Left lung (tissue), 10 donors: ENCODE measurements around the gene PYURF. TPM values are rescaled to one million over a fixed set of nuclear protein-coding genes. Genes with fewer than 3 reads are reported as not detected.
"Not testable (repeated sequence)": the region's sequence is repeated elsewhere in the genome, so short reads cannot be mapped to it uniquely, and the experiment has no call there.

Experiments
- ATAC-seq: fragments of 200-7000 bp; cut with Tn5 transposase; one replicate; pipeline ENCODE4 v1.9.1; 2020; ENCODE audit warnings: moderate library complexity
- DNase-seq, 4 donors: peaks; one replicate each; pipeline ENCODE4 v3.0.0-alpha.2; 2013 to 2020
- H3K27ac ChIP-seq, 2 donors: fragments of 200-600 bp; sonication (generic) in 1 of 2; one replicate each; pipeline versions ENCODE4 v1.5.0 to v1.8.0; 2020 to 2021
- H3K27me3 ChIP-seq, 2 donors: fragments of 200-600 bp; sonication (generic) in 1 of 2; one replicate each; pipeline versions ENCODE4 v1.5.0 to v1.8.0; 2020 to 2021
- H3K36me3 ChIP-seq, 2 donors: fragments of 200-600 bp; sonication (generic) in 1 of 2; one replicate each; pipeline versions ENCODE4 v1.5.0 to v1.8.0; 2020 to 2021
- H3K4me1 ChIP-seq, 2 donors: fragments of 200-600 bp; one replicate each; pipeline ENCODE4 v1.8.0; 2021
- H3K4me3 ChIP-seq, 2 donors: fragments of 200-600 bp; sonication (generic) in 1 of 2; one replicate each; pipeline versions ENCODE4 v1.5.0 to v1.8.0; 2020 to 2021; ENCODE audit warnings: mild to moderate bottlenecking in 1 of 2
- H3K9me3 ChIP-seq, 2 donors: fragments of 200-600 bp; sonication (generic) in 1 of 2; one replicate each; pipeline versions ENCODE4 v1.5.0 to v1.8.0; 2020 to 2021
- CTCF ChIP-seq, 2 donors: fragments of 200-600 bp; sonication (generic) in 1 of 2; IDR thresholded peaks; one replicate each; pipeline versions ENCODE4 v1.5.0 to v1.8.0; 2021; ENCODE audit warnings: antibody characterized with exemption in 2 of 2
- intact Hi-C, 2 donors: fragments of 100-400 bp; cut with DNase I; formaldehyde crosslinking; loops; one replicate each; pipeline versions ENCODE4 v1.11.2 to v1.14.2; 2022
- polyA plus RNA-seq, 6 donors: library from polyadenylated mRNA; unstranded; fragments of 120-200 nt; gene quantifications; one replicate each; pipeline ENCODE4 v1.2.1, GENCODE V29; 2013; ENCODE audit not compliant: insufficient read length in 6 of 6
- total RNA-seq, 2 donors: library from RNA; stranded (reverse); fragmentation: NEBNext Ultra II Directional; extraction: Animal tissue kit (Norgen Biotek cat#: 25700); gene quantifications; one replicate each; pipeline ENCODE4 v1.2.1, GENCODE V29; 2021
- donor health status: DM: no; HTN: yes; CAD: no.
- donor health status: DM: no; HTN: no; CAD: no.

PYURF gene
- total and polyA plus RNA-seq, 8 donors, result 63.5 to 120 (median 108) TPM

GRCh38 chr4:88539322-88540068 lies 15.9 kb upstream of the PYURF start:
- DNase-seq (peak in 3 of 4 donors; percentile 37 to 80 (median 68)), ATAC-seq (peak; percentile 65)
- intact Hi-C loops, result loop anchor here in 1 of 2 donors (10.0 kb wide), 1 partner anchor 125 kb away; no protein-coding TSS in a partner anchor

GRCh38 chr4:88537709-88538108 lies 14.1 kb upstream of the PYURF start:
- intact Hi-C loops, result loop anchor here in 1 of 2 donors (10.0 kb wide), 1 partner anchor 127 kb away; no protein-coding TSS in a partner anchor
- H3K9me3 ChIP-seq, result no peaks in the 10 kb centered on the region
- peaks cover 0 to 8% of the 10 kb centered on the region in 2 donors for H3K4me1 ChIP-seq
- no peaks in the 10 kb centered on the region for H3K27me3 ChIP-seq
- H3K36me3 ChIP-seq, result no peaks in the 10 kb centered on the region
- DNase-seq (no peak), ATAC-seq (no peak)
- no peak overlapping the region for H3K4me3 ChIP-seq
- TF ChIP-seq CTCF (IDR thresholded peaks at IDR 0.05), result no peak
- H3K27ac ChIP-seq, result no peak overlapping the region

More at GRCh38 chr4:88539322-88540068, 15.9 kb upstream of the PYURF start:
- not testable (repeated sequence) for H3K27me3 ChIP-seq, H3K4me1 ChIP-seq, H3K27ac ChIP-seq, H3K36me3 ChIP-seq, H3K4me3 ChIP-seq, H3K9me3 ChIP-seq
- TF ChIP-seq CTCF (IDR thresholded peaks at IDR 0.05), result peak; percentile 70 to 80

GRCh38 chr4:88535090-88535755 lies 11.6 kb upstream of the PYURF start:
- H3K4me3 ChIP-seq, result no peak overlapping the region

GRCh38 chr4:88533937-88534750 lies 10.6 kb upstream of the PYURF start:
- Histone ChIP-seq H3K4me1 (peaks cover 0 to 4% of the 10 kb centered on the region in 2 donors), H3K4me3 (no peak overlapping the region), H3K9me3 (no peaks in the 10 kb centered on the region), H3K27ac (no peak overlapping the region), H3K36me3 (no peaks in the 10 kb centered on the region), H3K27me3 (no peaks in the 10 kb centered on the region)
- TF ChIP-seq CTCF (IDR thresholded peaks at IDR 0.05), result no peak
- ATAC-seq (no peak), DNase-seq (no peak)
- intact Hi-C loops, result loop anchor here in 1 of 2 donors (10.0 kb wide), 1 partner anchor 131 kb away; no protein-coding TSS in a partner anchor

More at GRCh38 chr4:88535090-88535755, 11.6 kb upstream of the PYURF start:
- intact Hi-C loops, result loop anchor here in 1 of 2 donors (10.0 kb wide), 1 partner anchor 130 kb away; no protein-coding TSS in a partner anchor
- no peak for DNase-seq
- Histone ChIP-seq H3K27me3 (no peaks in the 10 kb centered on the region), H3K27ac (no peak overlapping the region), H3K9me3 (no peaks in the 10 kb centered on the region), H3K36me3 (no peaks in the 10 kb centered on the region), H3K4me1 (peaks cover 0 to 8% of the 10 kb centered on the region in 2 donors)
- ATAC-seq, result no peak
- TF ChIP-seq CTCF (IDR thresholded peaks at IDR 0.05), result no peak
